NCI-H2081 treated with DMSO at 0.1 percent for 48 hours (cell line): ENCODE measurements around the gene NAALADL1.

Experiments
- DNase-seq: peaks from one replicate; lab custom pipeline; 2025; lab: John Stamatoyannopoulos, UW

Gene NAALADL1, protein sequence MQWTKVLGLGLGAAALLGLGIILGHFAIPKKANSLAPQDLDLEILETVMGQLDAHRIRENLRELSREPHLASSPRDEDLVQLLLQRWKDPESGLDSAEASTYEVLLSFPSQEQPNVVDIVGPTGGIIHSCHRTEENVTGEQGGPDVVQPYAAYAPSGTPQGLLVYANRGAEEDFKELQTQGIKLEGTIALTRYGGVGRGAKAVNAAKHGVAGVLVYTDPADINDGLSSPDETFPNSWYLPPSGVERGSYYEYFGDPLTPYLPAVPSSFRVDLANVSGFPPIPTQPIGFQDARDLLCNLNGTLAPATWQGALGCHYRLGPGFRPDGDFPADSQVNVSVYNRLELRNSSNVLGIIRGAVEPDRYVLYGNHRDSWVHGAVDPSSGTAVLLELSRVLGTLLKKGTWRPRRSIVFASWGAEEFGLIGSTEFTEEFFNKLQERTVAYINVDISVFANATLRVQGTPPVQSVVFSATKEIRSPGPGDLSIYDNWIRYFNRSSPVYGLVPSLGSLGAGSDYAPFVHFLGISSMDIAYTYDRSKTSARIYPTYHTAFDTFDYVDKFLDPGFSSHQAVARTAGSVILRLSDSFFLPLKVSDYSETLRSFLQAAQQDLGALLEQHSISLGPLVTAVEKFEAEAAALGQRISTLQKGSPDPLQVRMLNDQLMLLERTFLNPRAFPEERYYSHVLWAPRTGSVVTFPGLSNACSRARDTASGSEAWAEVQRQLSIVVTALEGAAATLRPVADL

DNA sequence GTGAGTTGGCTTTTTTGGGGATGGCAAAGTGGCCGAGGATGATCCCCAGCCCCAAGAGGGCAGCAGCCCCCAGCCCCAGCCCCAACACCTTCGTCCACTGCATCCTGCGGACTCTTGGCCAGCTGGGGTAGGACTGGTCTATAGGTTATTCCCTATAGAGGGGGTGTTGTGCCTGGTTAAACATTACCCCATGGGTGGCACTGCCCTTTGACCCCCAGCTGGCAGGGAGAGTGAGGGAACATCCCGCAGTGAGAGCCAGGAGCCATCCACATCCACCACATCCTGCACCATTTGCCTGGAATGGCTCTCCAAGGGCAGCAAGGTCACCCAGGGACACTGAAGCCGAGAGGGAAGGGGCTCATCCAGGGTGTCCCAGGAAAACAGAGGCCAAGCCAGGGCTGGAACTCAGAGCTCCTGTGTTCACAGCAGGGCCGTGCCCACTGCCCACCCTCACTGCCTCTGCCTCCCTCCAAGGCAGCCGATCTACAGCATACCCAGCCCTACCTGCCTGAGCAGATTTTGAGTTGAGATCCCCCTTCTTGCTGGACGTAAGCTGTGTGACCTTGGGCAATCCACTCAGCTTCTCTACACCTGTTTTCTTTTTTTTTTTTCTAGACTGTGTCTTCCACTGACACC lies at the start of gene NAALADL1:
Gene NAALADL1 (minus strand): TSS at position 135 of the 636 bp plus-strand sequence. CDS start 32 bp downstream, at position 103.
- DNase-seq: no peak

DNA sequence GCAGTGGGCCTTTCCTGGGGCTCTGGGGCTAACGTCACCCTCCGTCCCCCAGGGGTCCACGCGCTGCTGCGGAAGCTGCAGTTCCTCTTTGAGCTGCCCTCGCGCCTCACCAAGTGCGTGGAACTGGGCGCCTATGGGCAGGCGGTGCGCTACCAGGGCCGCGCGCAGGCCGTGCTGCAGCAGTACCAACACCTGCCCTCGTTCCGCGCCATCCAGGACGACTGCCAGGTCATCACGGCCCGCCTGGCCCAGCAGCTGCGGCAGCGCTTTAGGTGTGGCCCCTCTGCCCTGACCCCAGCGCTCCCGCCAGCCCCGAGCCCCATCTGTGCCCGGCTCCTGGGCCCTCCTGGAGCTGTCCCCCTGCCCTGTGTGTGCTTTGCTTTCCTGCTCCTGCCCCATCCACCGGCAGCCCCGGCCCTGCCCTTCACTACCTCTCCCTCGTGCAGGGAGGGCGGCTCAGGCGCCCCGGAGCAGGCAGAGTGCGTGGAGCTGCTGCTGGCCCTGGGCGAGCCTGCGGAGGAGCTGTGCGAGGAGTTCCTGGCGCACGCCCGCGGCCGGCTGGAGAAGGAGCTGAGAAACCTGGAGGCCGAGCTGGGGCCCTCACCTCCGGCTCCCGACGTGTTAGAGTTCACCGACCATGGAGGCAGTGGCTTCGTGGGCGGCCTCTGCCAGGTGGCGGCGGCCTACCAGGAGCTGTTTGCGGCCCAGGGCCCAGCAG lies 49.6 kb upstream of the NAALADL1 start:
- no peak for DNase-seq

DNA sequence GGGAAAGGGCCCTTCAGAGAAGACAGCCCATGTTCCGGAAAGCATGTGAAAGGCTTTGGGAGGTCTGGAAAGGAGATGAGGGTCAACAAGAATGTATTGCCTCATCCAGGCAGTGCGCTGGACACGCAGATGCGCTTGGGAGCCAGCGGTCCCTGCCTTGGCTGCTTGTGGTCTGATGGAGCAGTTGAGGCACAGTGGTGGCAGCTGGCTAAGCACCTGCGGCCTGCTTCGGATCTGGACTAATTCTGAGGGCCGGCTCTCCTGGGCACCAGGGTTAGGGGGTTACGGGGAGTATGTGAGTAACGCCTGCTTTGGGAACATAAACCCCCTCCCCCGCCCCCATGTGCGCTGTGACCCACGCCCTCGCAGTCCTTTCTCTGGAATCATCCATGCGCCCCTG lies 48.7 kb upstream of the NAALADL1 start:
- no peak for DNase-seq

DNA sequence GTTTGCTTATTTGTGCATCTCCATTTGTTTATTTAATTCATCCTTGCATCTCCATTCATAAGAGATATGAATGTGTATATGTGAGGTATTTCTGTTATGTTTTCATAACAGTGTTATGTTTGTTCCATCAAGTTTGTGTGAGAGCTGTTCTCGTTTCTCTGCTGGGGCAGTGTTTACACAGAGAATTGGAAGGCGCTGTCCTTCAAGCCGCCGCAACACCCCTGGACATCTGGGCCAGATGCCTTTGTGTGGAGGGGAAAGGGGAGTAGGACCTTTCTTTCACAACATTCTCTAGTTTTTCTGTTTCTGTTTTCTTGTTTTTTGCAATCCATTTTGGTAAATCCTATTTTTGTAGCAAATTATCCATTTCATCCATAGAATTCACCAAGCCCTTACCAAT lies 46.3 kb upstream of the NAALADL1 start:
- no peak for DNase-seq

DNA sequence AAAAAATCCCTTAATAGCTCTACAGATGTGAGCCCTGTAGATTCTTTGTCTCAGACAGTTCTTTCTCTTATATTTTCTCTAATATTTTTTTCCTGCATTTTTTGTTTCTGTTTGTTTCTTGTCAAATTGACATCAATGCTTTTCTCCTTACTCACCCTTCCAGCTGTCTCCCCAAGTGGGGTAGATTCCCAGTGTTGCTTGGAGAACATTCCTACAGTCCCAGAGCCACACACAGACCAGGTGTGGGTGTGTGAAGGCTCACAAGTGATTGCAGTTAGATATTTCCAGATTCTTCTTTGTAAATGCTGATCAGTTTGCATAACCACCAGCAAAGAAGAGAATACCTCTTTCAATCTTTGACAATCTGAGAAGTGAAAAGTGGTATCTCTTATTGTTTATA lies 45.1 kb upstream of the NAALADL1 start:
- no peak for DNase-seq

DNA sequence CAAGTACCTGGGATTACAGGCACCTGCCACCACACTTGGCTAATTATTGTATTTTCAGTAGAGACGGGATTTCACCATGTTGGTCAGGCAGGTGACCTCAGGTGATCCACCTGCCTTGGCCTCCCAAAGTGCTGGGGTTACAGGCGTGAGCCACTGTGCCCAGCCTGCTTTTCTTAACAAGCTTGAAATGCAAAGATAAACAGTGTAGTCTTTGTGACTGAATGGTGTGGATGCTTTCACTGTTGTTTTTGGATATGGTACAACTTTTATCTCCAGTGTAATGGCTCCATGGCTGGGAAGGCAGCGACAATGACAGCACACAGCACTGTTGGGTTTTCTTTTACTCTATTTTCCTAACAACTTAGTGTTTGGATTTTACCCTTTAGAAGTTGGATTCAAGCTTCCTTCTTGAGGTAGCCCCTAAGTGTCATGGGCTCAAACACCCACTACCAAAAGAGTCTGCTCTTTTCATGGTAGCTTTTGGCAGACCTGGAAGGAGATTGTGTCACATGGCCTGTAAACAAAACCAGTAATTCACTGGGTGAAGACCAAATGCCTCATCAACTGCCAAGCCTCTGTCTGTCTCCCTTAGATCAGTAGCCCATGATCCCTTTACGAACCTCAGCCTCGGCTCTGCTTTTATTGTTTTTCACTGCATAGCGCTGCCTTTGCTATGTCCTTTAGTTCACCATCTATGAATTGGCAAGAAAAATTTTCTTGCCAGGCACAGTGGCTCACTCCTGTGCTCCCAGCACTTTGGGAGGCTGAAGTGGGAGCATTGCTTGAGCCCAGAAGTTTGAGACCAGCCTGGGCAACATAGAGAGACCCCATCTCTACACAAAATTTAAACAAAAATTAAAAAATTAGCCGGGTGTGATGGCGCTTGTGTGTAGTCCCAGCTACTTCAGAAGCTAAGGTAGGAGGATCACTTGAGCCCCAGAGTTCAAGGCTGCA lies 44.1 kb upstream of the NAALADL1 start:
- DNase-seq: no peak

DNA sequence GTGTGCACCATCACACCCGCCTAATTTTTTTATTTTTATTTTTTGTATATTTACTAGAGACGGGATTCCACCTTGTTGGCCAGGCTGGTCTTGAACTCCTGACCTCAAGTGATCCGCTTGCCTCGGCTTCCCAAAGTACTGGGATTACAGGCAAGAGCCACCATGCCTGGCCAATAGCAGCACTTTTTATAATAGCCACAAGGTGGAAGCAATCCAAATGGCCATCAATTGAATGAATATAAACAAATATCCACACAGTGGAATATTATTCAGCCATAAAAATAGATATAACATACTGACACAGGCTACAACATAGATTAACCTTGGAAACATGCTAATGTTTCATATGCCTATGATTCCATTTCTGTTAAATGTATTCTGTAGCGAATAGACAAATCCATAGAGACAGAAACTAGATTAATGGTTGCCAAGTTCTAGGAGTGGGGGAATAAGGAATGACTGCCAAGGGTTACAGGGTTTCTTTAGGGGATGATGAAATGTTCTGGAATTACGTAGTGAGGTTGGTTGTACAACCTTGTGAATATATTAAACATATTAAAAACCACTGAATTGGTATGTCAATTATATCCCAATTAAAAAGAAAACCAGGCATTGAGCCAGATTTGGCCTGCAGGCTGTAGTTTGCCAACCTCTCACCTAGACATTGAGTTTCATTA lies 42.5 kb upstream of the NAALADL1 start:
- DNase-seq: no peak

DNA sequence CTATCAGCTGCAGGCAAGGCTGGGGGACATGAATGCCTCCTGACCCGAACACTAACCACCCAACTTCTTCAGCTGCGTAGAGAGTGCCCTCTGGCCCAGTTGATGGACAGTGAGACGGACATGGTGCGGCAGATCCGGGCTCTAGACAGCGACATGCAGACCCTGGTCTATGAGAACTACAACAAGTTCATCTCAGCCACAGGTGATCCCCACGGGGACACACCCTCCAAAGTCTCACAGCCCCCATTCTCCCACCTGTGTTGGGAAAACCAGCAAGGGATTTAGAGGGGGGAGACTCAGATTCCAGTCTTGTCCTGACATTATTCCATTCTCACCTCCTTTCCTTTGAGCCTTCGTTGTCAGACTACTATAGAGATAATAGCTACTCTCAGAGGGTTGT lies 38.6 kb upstream of the NAALADL1 start:
- DNase-seq: no peak

DNA sequence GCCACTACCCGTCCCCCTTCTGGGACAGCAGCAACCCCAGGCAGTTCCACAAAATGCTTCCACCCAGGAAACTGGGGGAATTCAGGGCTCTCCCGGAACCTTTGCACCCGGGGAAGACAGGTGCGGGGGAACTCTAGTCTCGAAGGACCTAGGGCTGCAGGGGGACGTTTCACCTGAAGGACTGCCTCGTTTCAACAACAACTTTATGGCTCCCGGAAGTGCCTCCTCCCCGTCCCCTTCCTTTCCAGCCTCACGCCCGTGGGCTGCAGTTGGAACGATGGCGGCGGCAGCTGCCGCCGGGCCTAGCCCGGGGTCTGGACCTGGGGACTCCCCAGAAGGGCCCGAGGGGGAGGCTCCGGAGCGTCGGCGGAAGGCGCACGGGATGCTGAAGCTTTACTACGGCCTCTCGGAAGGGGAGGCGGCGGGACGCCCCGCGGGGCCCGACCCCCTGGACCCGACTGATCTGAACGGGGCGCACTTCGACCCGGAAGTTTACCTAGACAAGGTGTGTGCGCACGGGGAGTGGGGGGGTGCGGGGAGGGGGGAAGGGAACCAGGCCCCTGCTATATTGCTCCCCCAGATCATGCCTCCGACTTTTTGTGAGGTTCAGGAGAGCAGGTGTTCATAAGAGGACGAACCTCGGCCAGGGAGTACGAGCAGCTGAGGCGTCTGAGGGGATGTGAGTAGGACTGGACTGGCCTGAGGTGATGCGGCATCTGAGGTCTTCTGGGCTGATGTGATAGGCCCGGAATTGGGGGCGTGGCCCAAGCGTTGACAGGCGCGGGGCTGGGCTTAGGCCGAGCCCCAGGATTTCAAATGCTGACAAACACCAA lies 37.8 kb upstream of the NAALADL1 start, which contains the start of gene VPS51:
Gene VPS51 (plus strand): TSS at position 241 of the 833 bp plus-strand sequence. CDS start 37 bp downstream, at position 278.
- DNase-seq: peak; percentile 43

DNA sequence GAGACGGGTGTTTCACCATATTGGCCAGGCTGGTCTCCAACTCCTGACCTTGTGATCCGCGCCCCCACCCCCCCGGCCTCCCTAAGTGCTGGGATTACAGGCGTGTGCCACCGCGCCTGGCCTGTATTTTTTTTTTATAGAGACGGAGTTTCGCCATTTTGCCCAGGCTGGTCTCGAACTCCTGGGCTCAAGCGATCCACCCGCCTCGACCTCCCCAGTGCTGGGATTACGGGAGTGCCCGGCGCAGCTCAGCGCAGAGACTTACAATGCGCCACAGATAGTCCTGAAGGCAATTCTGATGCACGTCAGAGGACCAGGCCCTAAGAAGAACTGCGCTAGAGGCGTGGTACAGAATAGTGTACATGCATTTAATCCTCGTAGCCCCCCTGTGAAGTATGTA lies 37.1 kb upstream of the NAALADL1 start:
- no peak for DNase-seq

DNA sequence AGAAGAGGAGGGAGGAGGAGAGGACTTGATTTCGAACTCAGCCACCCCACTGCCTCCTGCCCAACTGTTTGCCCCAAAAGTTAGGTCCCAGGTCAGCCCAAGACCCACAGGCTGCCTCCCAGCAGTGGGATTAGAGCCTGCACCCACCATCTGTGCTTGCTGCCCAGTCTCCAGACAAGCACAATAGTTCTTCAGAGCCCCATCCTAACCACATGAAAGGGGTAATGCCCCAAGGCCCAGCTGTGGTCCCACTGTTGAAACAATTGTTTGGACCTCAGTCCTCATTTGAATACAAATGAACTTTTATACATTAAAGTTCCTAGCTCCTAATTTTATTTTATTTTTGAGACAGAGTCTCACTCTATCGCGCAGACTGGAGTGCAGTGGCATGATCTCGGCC lies 32.3 kb upstream of the NAALADL1 start:
- DNase-seq: no peak

DNA sequence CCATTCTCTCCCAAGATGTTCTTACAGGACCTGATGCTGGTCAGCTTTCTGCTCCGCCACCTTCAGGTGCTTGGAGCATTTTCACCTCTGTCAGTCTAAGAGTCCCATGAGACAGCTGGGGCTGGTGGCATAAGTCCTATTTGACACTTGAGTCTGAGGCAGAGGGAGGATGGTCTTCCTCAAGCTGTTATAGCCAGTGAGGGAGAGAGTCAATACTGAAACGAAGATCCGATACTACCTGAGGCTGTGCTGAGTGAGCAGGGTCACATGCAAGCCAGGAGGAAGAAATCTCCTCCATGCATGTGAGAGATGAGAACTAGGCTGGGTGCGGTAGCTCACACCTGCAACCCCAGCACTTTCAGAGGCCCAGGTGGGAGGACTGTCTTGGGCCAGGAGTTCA lies 31.3 kb upstream of the NAALADL1 start:
- no peak for DNase-seq

DNA sequence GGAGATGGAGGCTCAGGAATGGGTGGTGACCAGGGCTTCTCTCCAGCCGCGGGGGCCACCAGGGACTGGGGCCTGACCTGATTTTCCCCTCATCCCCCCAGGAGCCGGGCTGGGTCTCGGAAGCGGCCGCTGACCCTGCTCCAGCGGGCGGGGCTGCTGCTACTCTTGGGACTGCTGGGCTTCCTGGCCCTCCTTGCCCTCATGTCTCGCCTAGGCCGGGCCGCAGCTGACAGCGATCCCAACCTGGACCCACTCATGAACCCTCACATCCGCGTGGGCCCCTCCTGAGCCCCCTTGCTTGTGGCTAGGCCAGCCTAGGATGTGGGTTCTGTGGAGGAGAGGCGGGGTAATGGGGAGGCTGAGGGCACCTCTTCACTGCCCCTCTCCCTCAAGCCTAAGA lies 29.5 kb upstream of the NAALADL1 start:
- no peak for DNase-seq

DNA sequence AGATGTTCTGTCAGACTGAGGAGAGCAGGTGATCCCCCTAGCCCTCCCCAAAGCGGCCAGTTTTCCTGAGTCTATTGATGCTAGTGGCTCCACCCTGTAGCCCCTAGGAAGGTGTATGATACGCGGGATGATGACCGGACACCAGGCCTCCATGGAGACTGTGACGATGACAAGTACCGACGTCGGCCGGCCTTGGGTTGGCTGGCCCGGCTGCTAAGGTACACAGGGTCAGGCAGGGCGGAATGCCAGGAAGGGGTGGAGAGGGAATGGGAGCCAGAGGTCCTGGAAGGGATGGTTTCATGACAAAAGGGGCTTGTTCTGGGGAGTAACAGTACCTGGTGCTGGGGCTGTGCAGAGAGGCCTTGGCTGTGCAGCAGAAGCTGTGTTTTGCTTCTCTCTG lies 28.9 kb upstream of the NAALADL1 start:
- DNase-seq: no peak

DNA sequence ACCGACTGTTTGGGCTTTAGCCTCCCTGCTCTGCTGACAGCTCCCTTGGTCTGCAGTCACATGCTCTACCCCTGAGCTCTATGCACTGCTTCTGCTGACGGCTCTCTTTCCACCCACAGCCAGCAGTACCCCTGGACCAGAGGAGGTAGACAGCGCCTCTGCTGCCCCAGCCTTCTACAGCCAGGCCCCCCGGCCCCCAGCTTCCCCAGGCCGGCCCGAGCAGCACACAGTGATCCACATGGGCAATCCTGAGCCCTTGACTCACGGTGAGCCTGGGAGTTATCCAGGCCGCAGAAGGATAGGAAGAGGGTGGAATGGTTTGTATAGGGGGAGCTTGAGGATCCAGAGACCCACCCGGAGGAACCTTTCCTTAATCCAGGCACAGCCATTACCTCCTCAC lies 28.5 kb upstream of the NAALADL1 start:
- no peak for DNase-seq

DNA sequence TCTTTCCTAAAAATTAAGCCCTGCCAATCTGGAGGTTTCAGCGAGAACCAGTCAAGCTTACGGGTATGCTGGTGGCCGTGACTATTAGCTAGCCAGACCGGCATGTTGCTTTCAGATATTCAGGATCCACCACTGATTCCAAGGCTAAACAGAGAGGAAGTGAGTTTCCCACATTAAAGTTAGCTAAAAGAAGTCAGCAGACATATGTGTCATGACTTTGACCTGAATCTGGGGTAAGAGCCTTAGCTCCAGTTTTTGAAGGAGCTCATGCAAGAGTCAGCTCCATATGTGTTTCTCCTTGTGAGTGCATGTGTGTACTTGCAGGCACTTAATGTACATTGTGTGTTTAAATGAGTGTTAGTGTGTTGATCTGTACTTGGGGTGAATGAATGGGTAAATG lies 27.1 kb upstream of the NAALADL1 start:
- DNase-seq: no peak

DNA sequence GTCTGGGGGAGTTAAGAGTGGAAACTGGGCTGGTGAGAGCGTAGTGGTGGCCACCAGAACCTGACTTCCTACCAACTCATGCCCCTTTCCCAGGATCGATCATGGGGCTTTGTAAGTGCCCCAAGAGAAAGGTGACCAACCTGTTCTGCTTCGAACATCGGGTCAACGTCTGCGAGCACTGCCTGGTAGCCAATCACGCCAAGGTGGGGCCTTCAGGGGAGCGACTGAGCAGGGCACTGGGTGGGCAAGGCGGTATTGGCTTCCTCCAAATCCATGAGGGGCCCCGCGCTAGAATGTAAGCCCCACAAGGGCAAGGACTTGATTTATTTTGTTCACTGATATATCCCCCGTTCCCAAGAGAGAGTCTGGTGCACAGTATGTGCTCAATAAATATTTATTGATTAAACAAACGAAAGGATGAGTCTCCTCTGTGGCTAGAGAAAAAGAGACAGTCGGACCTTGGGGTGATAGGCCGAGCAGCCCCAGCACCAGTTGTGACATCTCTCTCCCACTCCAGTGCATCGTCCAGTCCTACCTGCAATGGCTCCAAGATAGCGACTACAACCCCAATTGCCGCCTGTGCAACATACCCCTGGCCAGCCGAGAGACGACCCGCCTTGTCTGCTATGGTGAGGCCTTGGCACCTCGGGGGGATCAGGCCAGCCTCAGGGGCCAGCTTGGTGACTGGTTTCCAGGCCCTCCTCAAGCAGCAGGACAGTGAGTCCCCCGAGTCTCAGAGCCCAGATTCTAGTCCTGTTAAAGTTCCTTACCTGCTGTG lies 26.4 kb upstream of the NAALADL1 start:
- no peak for DNase-seq

DNA sequence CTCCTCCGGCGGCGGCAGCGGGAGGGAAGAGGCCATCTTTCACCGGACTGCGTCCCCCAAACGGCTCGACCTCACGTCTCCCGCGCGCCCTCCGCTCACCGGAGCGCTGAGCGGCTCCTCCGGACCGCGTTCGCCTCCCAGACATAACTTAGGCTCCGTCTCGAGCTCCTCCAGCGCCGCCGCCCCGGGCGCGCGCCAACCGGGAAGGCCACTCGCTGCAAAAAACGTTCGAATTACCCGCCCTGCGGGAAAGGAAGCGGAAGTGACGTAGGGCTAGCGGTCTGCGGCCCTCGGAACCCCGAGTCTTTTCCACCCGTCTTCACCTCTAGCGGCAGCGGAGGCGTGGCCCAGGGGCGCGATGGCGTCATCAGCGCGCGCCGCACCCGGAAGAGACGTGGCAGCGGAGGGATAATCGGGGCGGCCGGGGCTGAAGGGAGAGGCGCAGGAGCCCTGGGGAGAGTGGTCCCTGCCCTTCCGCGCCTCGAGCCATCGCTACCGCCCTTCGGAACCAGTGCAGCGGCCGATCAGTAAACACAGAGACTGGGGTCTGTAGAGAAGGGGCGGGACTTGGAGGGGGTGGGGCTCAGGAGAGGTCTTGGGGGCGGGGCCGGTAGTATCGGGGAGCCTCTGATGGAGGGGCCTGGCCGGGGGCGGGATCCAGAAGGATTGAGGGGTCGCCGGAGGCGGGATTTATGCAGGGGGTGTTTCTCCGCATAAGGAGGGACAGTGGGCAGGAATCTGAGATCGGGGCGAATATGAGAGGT lies 25.7 kb upstream of the NAALADL1 start, which contains the start of the genes CDCA5 and ZFPL1:
Gene CDCA5 (minus strand): TSS at position 207 of the 764 bp plus-strand sequence. CDS start 62 bp downstream, at position 145.
Gene ZFPL1 (plus strand): TSS at position 389 of the 764 bp plus-strand sequence. CDS start 477 bp downstream, outside the sequence.
- peak; percentile 58 for DNase-seq
